ENCODE data around the gene SPPL3.

SPPL3 gene

GRCh38 chr12:120849765-120850164 lies 54.4 kb downstream of the SPPL3 start:
- Histone ChIP-seq H3K9ac (ENCODE audit: insufficient read length) (no peak overlapping the region), H3K36me3 (ENCODE audit: insufficient read depth, low read length) (no peaks in the 10 kb centered on the region), H3K9me3 (ENCODE audit: low read depth, low read length) (no peaks in the 10 kb centered on the region), H3K4me3 (no peak overlapping the region), H3K27ac (no peak overlapping the region)
- DNase-seq (ENCODE audit: low read depth, low spot score): no peak
- TF ChIP-seq FOXP2 (optimal IDR thresholded peaks at IDR 0.05; ENCODE audit: control extremely low read depth, extremely low read length, insufficient read depth): no peak
- no peak for TF ChIP-seq POLR2AphosphoS5 (IDR thresholded peaks at IDR 0.05; ENCODE audit: borderline replicate concordance, low read depth, low read length)
- TF ChIP-seq EZH2 (IDR thresholded peaks at IDR 0.05): no peak

GRCh38 chr12:120847814-120848213 lies 56.3 kb downstream of the SPPL3 start:
- Histone ChIP-seq H3K9ac (ENCODE audit: insufficient read length) (no peak overlapping the region), H3K4me3 (no peak overlapping the region), H3K27ac (peak overlapping the region; percentile 68; the same call in 1 of the 2 replicates), H3K36me3 (ENCODE audit: insufficient read depth, low read length) (no peaks in the 10 kb centered on the region), H3K9me3 (ENCODE audit: low read depth, low read length) (no peaks in the 10 kb centered on the region)
- TF ChIP-seq FOXP2 (optimal IDR thresholded peaks at IDR 0.05; ENCODE audit: control extremely low read depth, extremely low read length, insufficient read depth) (no peak), EZH2 (IDR thresholded peaks at IDR 0.05) (no peak), POLR2AphosphoS5 (IDR thresholded peaks at IDR 0.05; ENCODE audit: borderline replicate concordance, low read depth, low read length) (no peak)
- no peak for DNase-seq (ENCODE audit: low read depth, low spot score)

- Histone ChIP-seq H3K9ac (ENCODE audit: insufficient read length) (no peak overlapping the region), H3K27ac (peak overlapping the region; percentile 68; the same call in 1 of the 2 replicates), H3K4me3 (no peak overlapping the region), H3K36me3 (ENCODE audit: insufficient read depth, low read length) (no peaks in the 10 kb centered on the region), H3K9me3 (ENCODE audit: low read depth, low read length) (no peaks in the 10 kb centered on the region)
- TF ChIP-seq POLR2AphosphoS5 (IDR thresholded peaks at IDR 0.05; ENCODE audit: borderline replicate concordance, low read depth, low read length) (no peak), EZH2 (IDR thresholded peaks at IDR 0.05) (no peak), FOXP2 (optimal IDR thresholded peaks at IDR 0.05; ENCODE audit: control extremely low read depth, extremely low read length, insufficient read depth) (no peak)
- no peak for DNase-seq (ENCODE audit: low read depth, low spot score)
Measured at GRCh38 chr12:120847392-120847791, 56.8 kb downstream of the SPPL3 start.

- Histone ChIP-seq H3K27ac (peak overlapping the region; percentile 32), H3K36me3 (ENCODE audit: insufficient read depth, low read length) (no peaks in the 10 kb centered on the region), H3K4me3 (0 out of 2 replicates have a peak overlapping the region, but pooled peaks have one; percentile 0), H3K9ac (ENCODE audit: insufficient read length) (no peak overlapping the region), H3K9me3 (ENCODE audit: low read depth, low read length) (no peaks in the 10 kb centered on the region)
- TF ChIP-seq FOXP2 (optimal IDR thresholded peaks at IDR 0.05; ENCODE audit: control extremely low read depth, extremely low read length, insufficient read depth): no peak
- TF ChIP-seq EZH2 (IDR thresholded peaks at IDR 0.05): no peak
- no peak; the same call in 1 of the 2 replicates for TF ChIP-seq POLR2AphosphoS5 (IDR thresholded peaks at IDR 0.05; ENCODE audit: borderline replicate concordance, low read depth, low read length)
- DNase-seq (ENCODE audit: low read depth, low spot score): peak; percentile 20
Measured at GRCh38 chr12:120846721-120847120, 57.4 kb downstream of the SPPL3 start.

GRCh38 chr12:120845696-120846095 lies 58.5 kb downstream of the SPPL3 start:
- no peaks in the 10 kb centered on the region for H3K9me3 ChIP-seq (ENCODE audit: low read depth, low read length)
- no peak overlapping the region for H3K27ac ChIP-seq
- H3K36me3 ChIP-seq (ENCODE audit: insufficient read depth, low read length): no peaks in the 10 kb centered on the region
- H3K4me3 ChIP-seq: no peak overlapping the region
- TF ChIP-seq EZH2 (IDR thresholded peaks at IDR 0.05) (no peak), FOXP2 (optimal IDR thresholded peaks at IDR 0.05; ENCODE audit: control extremely low read depth, extremely low read length, insufficient read depth) (no peak), POLR2AphosphoS5 (IDR thresholded peaks at IDR 0.05; ENCODE audit: borderline replicate concordance, low read depth, low read length) (no peak)
- H3K9ac ChIP-seq (ENCODE audit: insufficient read length): no peak overlapping the region
- DNase-seq (ENCODE audit: low read depth, low spot score): no peak

GRCh38 chr12:120844768-120845449 lies 59.2 kb downstream of the SPPL3 start:
- no peak for DNase-seq (ENCODE audit: low read depth, low spot score)
- H3K9ac ChIP-seq (ENCODE audit: insufficient read length): peak overlapping the region; percentile 52
- no peaks in the 10 kb centered on the region for H3K9me3 ChIP-seq (ENCODE audit: low read depth, low read length)
- TF ChIP-seq POLR2AphosphoS5 (IDR thresholded peaks at IDR 0.05; ENCODE audit: borderline replicate concordance, low read depth, low read length) (no peak), FOXP2 (optimal IDR thresholded peaks at IDR 0.05; ENCODE audit: control extremely low read depth, extremely low read length, insufficient read depth) (peak; percentile 39), EZH2 (IDR thresholded peaks at IDR 0.05) (no peak)
- no peaks in the 10 kb centered on the region for H3K36me3 ChIP-seq (ENCODE audit: insufficient read depth, low read length)
- H3K27ac ChIP-seq: peak overlapping the region; percentile 90
- peak overlapping the region; percentile 58 for H3K4me3 ChIP-seq

- H3K4me3 ChIP-seq: peak overlapping the region; percentile 58
- DNase-seq (ENCODE audit: low read depth, low spot score): no peak
- H3K27ac ChIP-seq: peak overlapping the region; percentile 90
- H3K36me3 ChIP-seq (ENCODE audit: insufficient read depth, low read length): no peaks in the 10 kb centered on the region
- TF ChIP-seq FOXP2 (optimal IDR thresholded peaks at IDR 0.05; ENCODE audit: control extremely low read depth, extremely low read length, insufficient read depth) (no peak), POLR2AphosphoS5 (IDR thresholded peaks at IDR 0.05; ENCODE audit: borderline replicate concordance, low read depth, low read length) (no peak), EZH2 (IDR thresholded peaks at IDR 0.05) (no peak)
- H3K9me3 ChIP-seq (ENCODE audit: low read depth, low read length): no peaks in the 10 kb centered on the region
- H3K9ac ChIP-seq (ENCODE audit: insufficient read length): peak overlapping the region; percentile 52
Measured at GRCh38 chr12:120844297-120844696, 59.9 kb downstream of the SPPL3 start.

- Histone ChIP-seq H3K9me3 (ENCODE audit: low read depth, low read length) (no peaks in the 10 kb centered on the region), H3K4me3 (no peak overlapping the region), H3K27ac (peak overlapping the region; percentile 25; the same call in 1 of the 2 replicates), H3K36me3 (ENCODE audit: insufficient read depth, low read length) (no peaks in the 10 kb centered on the region), H3K9ac (ENCODE audit: insufficient read length) (no peak overlapping the region)
- TF ChIP-seq FOXP2 (optimal IDR thresholded peaks at IDR 0.05; ENCODE audit: control extremely low read depth, extremely low read length, insufficient read depth): no peak
- no peak for TF ChIP-seq POLR2AphosphoS5 (IDR thresholded peaks at IDR 0.05; ENCODE audit: borderline replicate concordance, low read depth, low read length)
- TF ChIP-seq EZH2 (IDR thresholded peaks at IDR 0.05): no peak
- DNase-seq (ENCODE audit: low read depth, low spot score): no peak
Measured at GRCh38 chr12:120843472-120843871, 60.7 kb downstream of the SPPL3 start.

All from SK-N-MC (cell line).